ENCODE measurements around the gene TENM4.

The TENM4 gene

GRCh38 chr11:79344753-79345294 lies 96.0 kb downstream of the TENM4 start:
- no peak overlapping the region for H3K4me3 ChIP-seq (ENCODE audit: low read depth, low read length)
- TF ChIP-seq, protein P1, sequence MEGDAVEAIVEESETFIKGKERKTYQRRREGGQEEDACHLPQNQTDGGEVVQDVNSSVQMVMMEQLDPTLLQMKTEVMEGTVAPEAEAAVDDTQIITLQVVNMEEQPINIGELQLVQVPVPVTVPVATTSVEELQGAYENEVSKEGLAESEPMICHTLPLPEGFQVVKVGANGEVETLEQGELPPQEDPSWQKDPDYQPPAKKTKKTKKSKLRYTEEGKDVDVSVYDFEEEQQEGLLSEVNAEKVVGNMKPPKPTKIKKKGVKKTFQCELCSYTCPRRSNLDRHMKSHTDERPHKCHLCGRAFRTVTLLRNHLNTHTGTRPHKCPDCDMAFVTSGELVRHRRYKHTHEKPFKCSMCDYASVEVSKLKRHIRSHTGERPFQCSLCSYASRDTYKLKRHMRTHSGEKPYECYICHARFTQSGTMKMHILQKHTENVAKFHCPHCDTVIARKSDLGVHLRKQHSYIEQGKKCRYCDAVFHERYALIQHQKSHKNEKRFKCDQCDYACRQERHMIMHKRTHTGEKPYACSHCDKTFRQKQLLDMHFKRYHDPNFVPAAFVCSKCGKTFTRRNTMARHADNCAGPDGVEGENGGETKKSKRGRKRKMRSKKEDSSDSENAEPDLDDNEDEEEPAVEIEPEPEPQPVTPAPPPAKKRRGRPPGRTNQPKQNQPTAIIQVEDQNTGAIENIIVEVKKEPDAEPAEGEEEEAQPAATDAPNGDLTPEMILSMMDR (conservative IDR thresholded peaks at IDR 0.05; ENCODE audit: low read depth, low read length), result no peak
- no peak for DNase-seq (ENCODE audit: low read depth)

DNA sequence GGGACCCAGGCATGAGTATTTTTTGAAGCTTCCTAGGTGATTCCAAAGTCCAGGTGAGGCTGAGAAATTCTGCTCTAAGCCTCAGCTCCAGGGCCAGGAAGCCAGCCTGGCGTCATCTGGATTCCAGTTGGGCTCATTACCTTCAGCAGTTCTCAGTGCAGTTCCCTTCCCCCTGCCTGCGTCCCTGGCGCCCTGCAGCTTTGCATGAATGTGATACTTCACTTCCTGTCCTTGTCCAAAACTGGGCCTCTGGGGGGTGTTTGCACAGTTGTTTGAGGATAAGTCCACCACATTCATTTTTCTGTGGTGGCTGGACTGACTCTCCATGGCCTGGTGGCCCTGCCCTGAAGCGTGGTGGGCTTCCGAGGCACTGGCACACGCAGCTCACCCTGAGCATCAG lies 98.1 kb downstream of the TENM4 start:
- no peak overlapping the region for H3K4me3 ChIP-seq (ENCODE audit: low read depth, low read length)
- no peak for DNase-seq (ENCODE audit: low read depth)
- TF ChIP-seq, protein P1 (conservative IDR thresholded peaks at IDR 0.05; ENCODE audit: low read depth, low read length), result no peak

- no peak for DNase-seq (ENCODE audit: low read depth)
- no peak overlapping the region for H3K4me3 ChIP-seq (ENCODE audit: low read depth, low read length)
- TF ChIP-seq, protein P1 (conservative IDR thresholded peaks at IDR 0.05; ENCODE audit: low read depth, low read length), result no peak
Measured at GRCh38 chr11:79342236-79342635, 98.6 kb downstream of the TENM4 start.

- no peak overlapping the region for H3K4me3 ChIP-seq (ENCODE audit: low read depth, low read length)
- TF ChIP-seq, protein P1 (conservative IDR thresholded peaks at IDR 0.05; ENCODE audit: low read depth, low read length), result no peak
- DNase-seq (ENCODE audit: low read depth), result no peak
Measured at GRCh38 chr11:79340535-79340934, 100.3 kb downstream of the TENM4 start.

DNA sequence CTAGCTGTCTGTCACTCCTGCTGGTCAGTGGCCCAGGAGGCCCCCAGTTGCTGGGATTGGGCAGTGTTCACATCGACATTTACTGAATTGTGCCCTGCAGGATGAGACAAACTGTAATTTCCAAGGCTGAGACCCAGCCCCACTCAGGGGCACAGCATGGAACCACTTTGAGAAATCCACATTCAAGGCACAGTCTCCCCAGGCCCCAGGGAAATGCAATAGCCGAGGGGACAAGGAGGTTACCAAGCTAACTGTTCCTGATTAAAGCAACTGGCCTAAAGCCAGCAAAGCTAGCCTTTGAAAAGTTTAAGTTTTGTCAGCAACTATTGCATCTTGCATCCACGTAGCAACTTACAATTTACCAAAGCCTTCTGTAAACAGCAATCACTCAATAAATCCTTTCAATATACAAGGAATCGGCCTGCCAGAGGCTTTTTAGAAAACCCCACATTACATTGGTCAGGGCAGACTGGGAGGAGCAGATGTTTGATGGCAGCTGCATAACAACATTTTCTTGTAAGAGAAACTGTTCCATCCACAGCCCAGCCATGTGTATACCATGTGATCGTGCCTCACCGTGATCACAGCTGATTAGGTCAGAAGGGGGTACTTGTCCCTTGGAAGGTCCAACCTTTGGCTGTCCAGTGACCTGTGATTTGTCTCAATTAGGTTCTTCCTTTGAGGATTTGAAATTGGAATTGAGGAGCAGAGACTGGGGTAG lies 103.9 kb downstream of the TENM4 start:
- H3K4me3 ChIP-seq (ENCODE audit: low read depth, low read length), result no peak overlapping the region
- TF ChIP-seq, protein P1 (conservative IDR thresholded peaks at IDR 0.05; ENCODE audit: low read depth, low read length), result no peak
- no peak for DNase-seq (ENCODE audit: low read depth)

DNA sequence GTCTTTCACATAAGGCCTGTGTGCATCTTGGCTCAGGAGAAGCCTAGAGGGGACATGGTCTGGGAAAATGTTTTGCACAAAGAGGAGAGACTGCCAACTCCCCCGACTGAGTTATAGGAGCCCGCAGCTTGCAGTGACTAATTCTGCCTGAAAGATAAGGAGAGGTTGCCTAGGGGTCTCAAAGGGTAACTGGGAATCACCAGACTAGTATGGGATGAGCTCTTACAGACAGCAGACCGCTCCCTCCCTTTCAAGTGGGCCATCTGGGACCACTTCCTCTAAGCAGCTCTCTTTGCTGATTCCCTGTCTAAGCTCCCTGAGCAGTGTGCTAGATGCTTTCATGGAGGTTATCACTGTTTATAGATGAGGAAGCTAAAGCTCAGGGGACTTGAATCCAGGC lies 105.1 kb downstream of the TENM4 start:
- TF ChIP-seq, protein P1 (conservative IDR thresholded peaks at IDR 0.05; ENCODE audit: low read depth, low read length), result no peak
- H3K4me3 ChIP-seq (ENCODE audit: low read depth, low read length), result no peak overlapping the region
- no peak for DNase-seq (ENCODE audit: low read depth)

DNA sequence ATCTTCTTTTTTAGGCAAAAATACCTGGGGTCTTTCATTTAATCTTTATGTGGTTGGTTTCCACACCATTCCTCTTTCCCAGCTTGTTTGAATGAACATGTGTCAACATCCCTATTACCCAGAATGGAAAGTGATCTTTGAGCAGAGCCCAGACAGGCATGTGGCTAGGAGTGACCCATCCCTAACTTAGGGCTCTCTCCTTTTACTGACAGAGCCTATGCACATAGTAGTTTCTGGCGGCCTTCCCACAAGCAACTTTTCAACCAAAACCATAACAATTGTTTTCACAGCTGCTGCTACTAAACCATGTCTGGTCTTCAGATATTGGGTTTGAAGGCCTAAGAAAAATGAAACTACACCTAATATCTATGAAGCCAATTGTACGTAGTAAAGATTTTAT lies 107.5 kb downstream of the TENM4 start:
- H3K4me3 ChIP-seq (ENCODE audit: low read depth, low read length), result no peak overlapping the region
- no peak for DNase-seq (ENCODE audit: low read depth)
- TF ChIP-seq, protein P1 (conservative IDR thresholded peaks at IDR 0.05; ENCODE audit: low read depth, low read length), result no peak

All from choroid plexus epithelial cell (primary cell).